HepG2 (cell line): ENCODE results near the gene SNX10.

ENCODE experiments used
- CEBPB ChIP-seq: IDR thresholded peaks from 2 replicates; pipeline ENCODE4 v1.6.1; 2011; ENCODE audit warnings: low read depth, low read length, improper control_type of control experiment, borderline replicate concordance
- MAZ ChIP-seq, 2 experiments: sonication (generic) in 1 of 2; formaldehyde crosslinking in 1 of 2; IDR thresholded peaks; 2 replicates each; pipeline versions ENCODE4 v1.5.0 to v1.6.1; 2012 to 2020; ENCODE audit warnings: low read depth in 2 of 2, mild to moderate bottlenecking in 2 of 2, borderline replicate concordance in 1 of 2, improper control_type of control experiment in 1 of 2, low read length in 1 of 2, missing genetic modification reagents in 1 of 2, moderate library complexity in 1 of 2
- NFYB ChIP-seq: sonication (generic); formaldehyde crosslinking; IDR thresholded peaks from 2 replicates; pipeline ENCODE4 v1.4.0; 2020; ENCODE audit warnings: missing genetic modification reagents
- PCBP2 ChIP-seq: fragments of 200-400 bp; formaldehyde crosslinking; optimal IDR thresholded peaks from 2 replicates; pipeline ENCODE3; 2018; ENCODE audit warnings: low read length, low read depth; ENCODE audit not compliant: poor library complexity, severe bottlenecking
- POLR2A ChIP-seq, 2 experiments: IDR thresholded peaks; 2 replicates each; pipeline ENCODE4 v1.6.1; 2011; ENCODE audit warnings: low read depth in 2 of 2, low read length in 2 of 2, mild to moderate bottlenecking in 1 of 2, moderate library complexity in 1 of 2; ENCODE audit not compliant: insufficient read depth in 1 of 2
- PTBP1 ChIP-seq: fragments of 200-400 bp; formaldehyde crosslinking; IDR thresholded peaks from 2 replicates; pipeline ENCODE4 v1.6.1; 2018; ENCODE audit warnings: low read length, low read depth; ENCODE audit not compliant: poor library complexity, severe bottlenecking
- UBTF ChIP-seq: sonication (generic); formaldehyde crosslinking; IDR thresholded peaks from 2 replicates; pipeline ENCODE4 v1.4.0; 2020; ENCODE audit warnings: mild to moderate bottlenecking, missing genetic modification reagents
- ZBTB8A ChIP-seq: sonication (generic); formaldehyde crosslinking; IDR thresholded peaks from 2 replicates; pipeline ENCODE4 v1.4.0; 2020; ENCODE audit warnings: mild to moderate bottlenecking, low read depth, missing genetic modification reagents, borderline replicate concordance
- ZNF292 ChIP-seq: sonication (generic); formaldehyde crosslinking; IDR thresholded peaks from 2 replicates; pipeline ENCODE4 v1.8.1; 2022; ENCODE audit warnings: mild to moderate bottlenecking, low read depth, missing genetic modification reagents, borderline replicate concordance
- ZNF550 ChIP-seq: sonication (generic); formaldehyde crosslinking; IDR thresholded peaks from 2 replicates; pipeline ENCODE4 v1.4.0; 2020; ENCODE audit warnings: mild to moderate bottlenecking, missing genetic modification reagents, borderline replicate concordance
- TF ChIP-seq, protein P1 (sequence below): sonication (generic); formaldehyde crosslinking; IDR thresholded peaks from 2 replicates; pipeline ENCODE4 v1.4.0; 2020; ENCODE audit warnings: missing genetic modification reagents

DNA sequence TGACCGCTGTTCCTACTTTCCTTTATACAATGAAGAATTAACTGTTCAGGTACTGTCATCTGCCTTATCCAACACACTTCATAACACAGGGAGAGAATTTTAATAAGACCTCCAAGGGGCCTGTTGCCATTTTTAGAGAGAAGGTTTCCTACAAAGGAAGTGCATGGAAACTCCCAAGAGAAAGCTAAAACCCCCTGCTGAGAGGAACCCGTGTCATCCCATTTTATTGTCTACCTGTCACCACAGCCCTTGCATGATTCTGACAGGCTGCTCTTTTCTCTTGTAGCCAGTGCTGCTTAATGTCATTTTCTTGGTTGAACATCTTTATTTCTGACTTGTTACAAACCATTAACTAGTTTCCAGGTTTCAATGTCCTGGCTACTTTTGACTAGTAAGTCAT lies 98.4 kb downstream of the SNX10 start:
- TF ChIP-seq ZNF292 (CRISPR knock-in tag) (no peak), ZNF550 (CRISPR knock-in tag) (no peak), MAZ (IDR thresholded peaks at IDR 0.05; ENCODE audit: borderline replicate concordance, low read depth, low read length) (no peak), MAZ (CRISPR knock-in tag; IDR thresholded peaks at IDR 0.05; ENCODE audit: low read depth) (no peak), NFYB (CRISPR knock-in tag) (no peak), PCBP2 (no peak), POLR2A (IDR thresholded peaks at IDR 0.05; ENCODE audit: insufficient read depth in 1 of 2, low read depth in 2 of 2, low read length in 2 of 2) (no peak), PTBP1 (no peak), ZBTB8A (no peak), CEBPB (no peak), UBTF (no peak)
- TF ChIP-seq, protein P1, sequence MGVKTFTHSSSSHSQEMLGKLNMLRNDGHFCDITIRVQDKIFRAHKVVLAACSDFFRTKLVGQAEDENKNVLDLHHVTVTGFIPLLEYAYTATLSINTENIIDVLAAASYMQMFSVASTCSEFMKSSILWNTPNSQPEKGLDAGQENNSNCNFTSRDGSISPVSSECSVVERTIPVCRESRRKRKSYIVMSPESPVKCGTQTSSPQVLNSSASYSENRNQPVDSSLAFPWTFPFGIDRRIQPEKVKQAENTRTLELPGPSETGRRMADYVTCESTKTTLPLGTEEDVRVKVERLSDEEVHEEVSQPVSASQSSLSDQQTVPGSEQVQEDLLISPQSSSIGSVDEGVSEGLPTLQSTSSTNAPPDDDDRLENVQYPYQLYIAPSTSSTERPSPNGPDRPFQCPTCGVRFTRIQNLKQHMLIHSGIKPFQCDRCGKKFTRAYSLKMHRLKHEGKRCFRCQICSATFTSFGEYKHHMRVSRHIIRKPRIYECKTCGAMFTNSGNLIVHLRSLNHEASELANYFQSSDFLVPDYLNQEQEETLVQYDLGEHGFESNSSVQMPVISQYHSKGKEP: no peak
